ENCODE measurements around the gene BET1L.

GRCh38 chr11:216081-216974, 9.1 kb upstream of the BET1L start:
- no peak for TF ChIP-seq CTCF (IDR thresholded peaks at IDR 0.05; ENCODE audit: low read depth, low read length)
- TF ChIP-seq POLR2A (IDR thresholded peaks at IDR 0.05; ENCODE audit: extremely low read depth, insufficient read length): no peak

Data from NB4 (cell line).